NCI-H2107 treated with DMSO at 0.1 percent for 48 hours (cell line): Measurements from ENCODE around the gene FOXJ2.
A peak's percentile ranks its signal among the peaks of the same experiment; 100 is the strongest.
"Not testable (repeated sequence)": the region's sequence is repeated elsewhere in the genome, so short reads cannot be mapped to it uniquely, and the experiment has no call there.

Source experiments
- DNase-seq: peaks from one replicate; lab custom pipeline; 2025; ENCODE audit not compliant: unreplicated experiment; lab: John Stamatoyannopoulos, UW

Gene FOXJ2

DNA sequence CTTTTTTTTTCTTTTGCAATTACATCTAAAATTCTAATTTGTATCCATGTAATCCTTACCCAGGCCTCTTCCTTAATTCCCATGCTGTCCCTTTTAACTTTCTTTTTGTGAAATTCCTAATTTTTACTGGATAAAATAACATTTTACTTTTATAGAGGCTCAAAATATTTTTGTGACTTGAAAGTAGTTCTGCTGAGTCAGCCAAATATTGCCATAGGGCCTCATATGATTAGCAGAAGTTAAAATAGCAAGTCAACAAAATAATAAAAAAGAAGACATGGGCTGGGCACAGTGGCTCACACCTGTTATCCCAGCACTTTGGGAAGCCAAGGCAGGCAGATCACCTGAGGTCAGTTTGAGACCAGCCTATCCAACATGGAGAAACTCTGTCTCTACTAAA lies 31.6 kb downstream of the FOXJ2 start:
- no peak for DNase-seq

DNA sequence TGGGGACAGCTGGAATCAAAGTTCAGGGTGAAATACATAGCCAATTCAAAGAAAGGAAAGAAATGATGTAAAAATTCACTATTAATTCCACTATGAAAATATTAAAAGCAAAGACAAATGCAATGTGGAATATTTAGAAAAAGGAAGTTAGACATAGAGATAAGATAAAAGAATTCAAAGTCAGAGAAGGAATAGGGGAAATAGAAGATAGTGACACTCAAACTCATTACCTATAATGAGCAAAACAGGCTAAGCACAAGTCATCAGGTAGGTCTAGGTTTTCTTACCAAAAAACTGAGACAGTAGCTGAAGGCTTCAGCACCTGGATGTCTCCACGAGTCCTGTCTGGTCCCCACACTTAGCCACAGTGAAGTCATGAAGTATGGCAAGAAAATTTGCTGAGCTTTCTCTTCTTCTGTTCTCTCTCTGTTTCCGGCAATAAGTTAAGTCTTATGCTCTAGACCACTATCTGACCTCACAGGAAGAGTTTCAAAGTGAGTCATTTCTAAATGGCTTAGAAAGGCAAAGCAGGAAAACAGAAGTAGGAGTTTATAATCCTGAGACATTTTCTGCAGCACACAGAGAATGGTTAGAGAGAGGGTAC lies 33.6 kb downstream of the FOXJ2 start, which contains the start of gene C3AR1:
TSS of gene C3AR1 (minus strand) at position 369 of the 604 bp plus-strand sequence. CDS start 6,174 bp downstream, outside the sequence.
- no peak for DNase-seq

DNA sequence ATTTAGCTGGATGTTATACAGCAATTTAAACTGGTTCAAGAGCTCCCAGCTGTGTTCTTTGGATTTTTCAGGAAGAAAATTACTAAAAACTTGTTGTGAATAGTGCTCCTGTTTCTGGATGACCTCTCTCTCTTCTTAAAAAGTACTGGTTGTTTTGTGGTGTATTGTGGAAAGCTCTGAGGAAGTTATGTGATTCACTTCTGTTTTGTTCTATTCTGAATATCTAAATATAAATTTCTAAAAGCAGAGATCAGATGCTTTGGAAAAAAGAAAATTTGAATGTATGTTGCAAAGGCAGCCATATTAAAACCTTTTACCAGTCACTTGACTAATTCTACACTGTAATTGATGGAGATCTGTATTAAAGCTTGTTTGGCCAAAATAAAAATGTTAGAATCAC lies 37.1 kb downstream of the FOXJ2 start:
- DNase-seq: no peak

DNA sequence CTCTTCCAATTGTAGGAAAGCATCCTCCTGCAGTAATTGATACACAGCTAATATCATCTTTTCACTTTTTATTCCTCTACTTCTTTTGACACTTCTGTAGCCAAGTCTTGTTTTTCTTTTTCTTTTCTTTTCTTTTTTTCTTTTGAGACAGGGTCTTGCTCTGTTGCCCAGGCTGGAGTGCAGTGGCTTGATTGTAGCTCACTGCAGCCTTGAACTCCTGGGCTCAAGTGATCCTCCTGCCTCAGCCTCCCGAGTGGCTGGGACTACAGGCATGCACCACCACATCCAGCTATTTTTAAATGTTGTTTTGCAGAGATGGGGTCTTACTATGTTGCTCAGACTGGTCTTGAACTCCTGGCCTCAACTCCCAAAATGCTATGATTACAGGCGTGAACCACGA lies 39.3 kb downstream of the FOXJ2 start:
- DNase-seq: not testable (repeated sequence)

DNA sequence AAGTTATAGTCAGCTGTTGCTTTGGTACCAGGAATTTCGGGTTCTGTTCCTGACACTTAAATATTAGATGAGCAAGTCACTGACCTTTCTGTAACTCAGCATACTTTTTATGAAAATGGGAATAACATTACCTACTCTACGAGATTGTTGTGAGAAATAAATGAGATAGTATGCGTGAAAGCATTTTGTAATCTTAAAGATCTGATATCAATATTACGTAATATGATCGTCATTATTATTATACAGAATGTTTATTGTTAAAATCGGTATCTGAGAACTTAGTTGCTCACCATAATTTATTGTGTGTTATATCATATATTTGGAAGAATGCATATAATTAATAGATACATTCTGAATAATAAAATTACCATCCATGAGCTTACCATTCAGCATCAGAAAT lies 43.4 kb downstream of the FOXJ2 start:
- no peak for DNase-seq

DNA sequence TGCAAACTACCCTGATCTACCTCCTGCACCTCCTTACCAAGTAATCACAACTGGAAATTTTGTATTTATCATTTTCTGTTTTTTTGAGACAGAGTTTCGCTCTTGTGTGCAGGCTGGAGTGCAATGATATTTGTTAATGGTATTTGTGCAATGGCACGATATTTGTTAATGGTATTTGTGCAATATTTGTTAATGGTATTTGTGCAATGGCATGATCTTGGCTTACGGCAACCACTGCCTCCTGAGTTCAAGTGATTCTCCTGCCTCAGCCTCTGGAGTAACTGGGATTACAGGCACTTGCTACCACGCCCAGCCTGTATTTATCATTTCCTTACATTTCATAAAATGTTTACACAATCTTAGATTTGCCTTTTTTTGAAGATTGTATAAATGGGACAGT lies 43.9 kb downstream of the FOXJ2 start:
- no peak for DNase-seq

DNA sequence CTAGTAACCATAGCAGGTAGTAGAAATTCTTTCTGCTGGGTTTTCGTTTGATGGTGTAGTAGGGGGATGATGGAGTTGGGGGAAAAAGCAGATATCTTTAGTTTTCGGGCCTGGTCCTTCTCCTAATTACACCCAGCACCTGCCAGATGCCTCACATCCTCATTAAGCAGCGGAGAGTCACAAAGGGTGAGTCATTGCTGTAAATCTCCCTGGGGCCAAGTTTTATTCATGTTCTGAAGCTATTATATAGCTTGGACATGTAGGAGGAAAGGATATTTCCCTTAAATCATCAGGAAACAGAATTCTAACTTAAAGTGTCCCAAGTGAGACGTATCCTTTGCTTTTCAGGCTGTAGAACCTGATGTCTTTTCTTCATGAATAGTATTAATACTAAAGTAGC lies 44.7 kb downstream of the FOXJ2 start:
- peak; percentile 4 for DNase-seq

DNA sequence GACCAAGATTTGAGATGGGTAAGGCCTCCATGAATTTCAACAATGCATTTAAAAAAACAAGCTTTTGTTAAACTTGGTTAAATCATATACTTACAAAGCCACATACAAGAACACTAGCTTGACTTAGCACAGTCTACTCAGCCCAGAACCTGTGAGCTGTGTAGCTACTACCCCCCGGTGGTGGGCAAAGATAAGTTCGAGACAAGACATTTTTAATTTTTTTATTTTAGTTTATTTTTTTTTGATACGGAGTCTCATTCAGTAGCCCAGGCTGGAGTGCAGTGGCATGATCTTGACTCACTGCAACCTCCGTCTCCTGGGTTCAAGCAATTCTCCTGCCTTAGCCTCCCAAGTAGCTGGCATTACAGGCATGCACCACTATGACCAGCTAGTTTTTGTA lies 45.9 kb downstream of the FOXJ2 start:
- peak; percentile 33 for DNase-seq

DNA sequence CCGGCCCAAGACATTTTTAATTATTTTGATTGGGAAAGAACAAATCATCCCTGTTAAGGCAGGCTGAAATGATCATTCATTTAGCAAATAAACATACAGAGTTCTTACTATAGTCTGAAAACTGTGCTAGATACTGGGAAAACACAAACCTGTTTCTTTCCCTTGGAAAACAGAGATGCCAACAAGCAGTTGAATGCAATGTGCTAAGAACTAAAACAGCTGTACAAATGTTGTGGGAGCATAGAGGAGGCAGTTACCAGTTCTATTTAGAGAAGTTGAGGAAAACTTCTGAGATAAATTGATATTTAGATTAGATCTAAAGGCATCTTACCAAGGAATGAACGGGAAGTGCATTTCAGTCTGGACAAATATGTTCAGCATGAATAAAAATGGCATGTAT lies 46.4 kb downstream of the FOXJ2 start:
- no peak for DNase-seq

DNA sequence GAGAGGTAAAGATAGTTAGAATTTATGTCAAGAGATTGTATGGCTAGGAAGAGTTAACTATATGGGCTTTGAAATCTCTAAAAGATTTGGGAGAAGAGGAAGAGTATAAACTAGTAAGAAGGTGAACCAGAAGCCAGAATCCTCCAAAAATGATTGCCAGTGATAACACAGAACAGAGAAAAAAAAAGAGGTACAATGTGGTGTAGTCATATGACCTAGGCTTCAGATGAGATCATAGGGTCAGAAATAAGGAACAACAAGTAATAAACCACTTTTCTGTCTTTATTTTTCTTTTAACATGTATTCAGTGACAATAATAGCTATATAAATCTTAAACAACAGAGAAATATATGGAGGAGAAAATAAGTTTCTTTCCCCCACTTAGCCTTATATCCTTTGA lies 47.6 kb downstream of the FOXJ2 start:
- DNase-seq: no peak

DNA sequence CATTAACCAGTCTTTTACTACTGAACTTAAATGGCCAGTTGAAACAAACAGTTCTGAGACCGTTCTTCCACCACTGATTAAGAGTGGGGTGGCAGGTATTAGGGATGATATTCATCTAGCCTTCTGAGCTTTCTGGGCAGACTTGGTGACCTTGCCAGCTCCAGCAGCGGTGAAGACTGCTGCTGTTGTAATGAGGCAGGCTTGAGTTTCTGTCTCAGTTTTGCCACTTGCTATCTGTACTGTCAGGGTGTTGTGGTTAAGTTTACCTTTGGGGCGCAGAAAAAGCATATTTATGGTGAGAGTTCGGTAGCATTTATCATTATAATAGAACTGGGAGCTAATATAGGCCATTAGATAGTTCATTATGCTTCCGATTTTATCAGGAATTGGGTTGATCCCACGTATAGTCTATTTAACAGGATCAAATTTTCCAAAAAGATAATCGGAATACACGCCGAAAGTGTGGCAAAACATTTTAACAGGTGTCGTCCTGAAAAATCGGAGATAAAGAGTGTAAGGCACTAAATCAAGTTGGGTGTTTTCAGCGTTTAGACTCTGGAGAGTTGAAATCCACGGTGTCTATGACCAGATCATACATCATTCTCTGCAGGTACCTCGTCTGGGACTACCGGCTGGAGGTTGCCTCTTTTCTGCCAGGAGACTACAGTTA lies 48.9 kb downstream of the FOXJ2 start:
- peak; percentile 32 for DNase-seq

DNA sequence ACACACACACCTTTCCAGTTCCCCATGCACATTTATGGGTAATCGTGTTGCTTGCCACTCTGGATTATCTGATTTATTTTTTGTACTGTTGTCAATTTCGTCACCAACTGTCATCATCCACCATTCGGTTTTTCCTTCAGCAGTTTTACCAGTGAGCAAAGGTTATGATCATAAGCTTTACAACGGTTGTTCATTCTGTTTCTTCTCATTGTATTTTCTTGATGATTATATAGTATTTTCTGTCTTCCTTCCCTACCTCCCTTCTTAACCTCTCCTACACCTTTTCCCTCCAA lies 50.2 kb downstream of the FOXJ2 start:
- no peak for DNase-seq

DNA sequence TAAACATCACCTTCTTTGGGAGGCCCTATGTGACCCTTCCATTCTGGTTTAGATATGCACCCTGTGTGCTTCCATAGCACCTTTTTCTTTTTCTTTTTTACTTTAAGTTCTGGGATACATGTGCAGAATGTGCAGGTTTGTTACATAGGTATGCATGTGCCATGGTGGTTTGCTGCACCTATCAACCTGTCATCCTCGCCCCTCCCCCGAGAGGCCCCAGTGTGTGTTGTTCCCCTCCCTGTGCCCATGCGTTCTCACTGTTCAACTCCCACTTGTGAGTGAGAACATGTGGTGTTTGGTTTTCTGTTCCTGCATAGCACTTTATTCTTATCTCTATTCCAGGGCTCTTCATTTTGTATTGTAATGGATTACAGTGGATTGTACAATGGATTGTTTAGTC lies 51.8 kb downstream of the FOXJ2 start:
- not testable (repeated sequence) for DNase-seq

DNA sequence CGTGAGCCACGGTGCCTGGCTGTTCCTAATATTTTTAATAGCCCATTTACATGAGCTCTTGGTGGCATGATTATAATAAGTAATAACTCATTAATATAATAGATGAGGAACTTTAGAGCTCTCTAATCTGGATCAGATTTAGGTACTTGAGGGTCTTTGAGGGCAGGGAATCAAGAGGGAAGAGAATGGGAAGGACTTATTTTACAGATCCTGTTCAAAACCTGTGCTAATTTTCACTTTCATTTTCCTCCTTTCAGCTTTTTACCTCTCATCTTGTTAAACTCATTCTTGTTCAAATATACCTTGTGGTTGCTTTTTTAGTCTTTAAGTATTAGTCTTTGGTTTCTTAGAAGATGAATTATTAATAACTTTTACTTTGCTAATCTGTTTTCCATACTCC lies 55.1 kb downstream of the FOXJ2 start:
- no peak for DNase-seq

DNA sequence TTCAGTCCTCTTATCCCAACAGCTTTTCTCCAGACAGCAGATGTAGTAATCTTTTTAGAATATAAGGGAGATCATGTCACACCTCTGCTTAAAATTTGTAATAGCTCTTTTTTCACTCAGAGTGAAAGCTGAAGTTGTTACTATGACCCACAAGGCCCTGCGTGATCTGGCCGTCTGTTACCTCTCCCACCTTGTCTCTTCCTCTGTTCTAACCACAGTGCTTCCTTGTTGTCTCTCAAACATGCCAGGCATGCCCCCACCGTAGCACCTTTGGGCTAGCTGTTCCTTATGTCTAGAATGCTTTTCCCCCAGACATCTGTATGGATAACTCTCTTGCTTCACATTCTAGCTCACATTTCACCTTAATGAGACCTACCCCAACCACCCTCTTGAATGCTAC lies 56.1 kb downstream of the FOXJ2 start:
- no peak for DNase-seq

DNA sequence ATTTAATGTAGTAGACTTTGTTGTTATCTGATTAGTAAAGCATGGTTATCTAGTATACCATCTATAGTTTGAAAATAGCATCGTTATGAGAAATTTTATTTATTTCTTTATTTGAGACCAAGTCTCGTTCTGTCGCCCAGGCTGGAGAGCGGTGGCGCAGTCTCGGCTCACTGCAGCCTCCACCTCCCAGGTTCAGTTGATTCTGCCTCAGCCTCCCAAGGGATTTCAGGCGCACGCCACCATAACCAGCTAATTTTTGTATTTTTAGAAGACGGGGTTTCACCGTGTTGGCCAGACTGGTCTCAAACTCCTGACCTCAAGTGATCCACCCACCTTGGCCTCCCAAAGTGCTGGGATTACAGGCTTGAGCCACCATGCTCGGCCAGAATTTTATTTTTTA lies 56.8 kb downstream of the FOXJ2 start:
- not testable (repeated sequence) for DNase-seq

DNA sequence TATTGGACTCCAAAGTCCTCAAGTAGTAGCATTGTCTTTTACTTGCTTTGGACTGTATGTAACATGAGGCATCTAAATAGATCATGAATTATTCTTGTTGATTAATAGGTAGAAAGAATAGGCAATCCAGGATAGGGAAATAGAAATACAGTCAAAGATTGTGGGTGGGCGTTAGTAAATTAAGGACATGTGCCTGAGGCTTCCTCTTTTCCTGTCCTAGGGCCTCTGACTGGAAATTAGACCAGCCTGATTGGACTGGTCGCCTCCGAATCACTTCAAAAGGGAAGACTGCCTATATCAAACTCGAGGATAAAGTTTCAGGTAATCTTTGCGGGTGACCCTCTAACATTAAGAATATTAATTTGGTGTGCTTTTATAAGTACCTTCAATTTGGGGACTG lies 57.2 kb downstream of the FOXJ2 start:
- DNase-seq: no peak

DNA sequence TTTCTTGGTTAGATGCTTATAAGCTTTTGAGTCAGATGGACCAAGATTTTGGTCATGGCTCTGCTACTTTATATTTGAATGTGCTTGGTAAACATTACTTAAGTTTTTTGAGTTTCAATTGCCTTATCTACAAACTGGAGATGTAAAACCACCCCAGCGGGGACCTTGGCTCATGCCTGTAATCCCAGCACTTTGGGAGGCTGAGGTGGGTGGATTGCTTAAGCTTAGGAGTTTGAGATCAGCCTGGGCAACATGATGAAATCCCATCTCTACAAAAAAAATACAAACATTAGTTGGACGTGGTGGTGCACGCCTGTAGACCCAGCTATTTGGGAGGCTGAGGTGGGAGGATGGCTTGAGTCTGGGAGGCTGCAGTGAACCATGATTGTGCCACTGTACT lies 60.8 kb downstream of the FOXJ2 start:
- no peak for DNase-seq

DNA sequence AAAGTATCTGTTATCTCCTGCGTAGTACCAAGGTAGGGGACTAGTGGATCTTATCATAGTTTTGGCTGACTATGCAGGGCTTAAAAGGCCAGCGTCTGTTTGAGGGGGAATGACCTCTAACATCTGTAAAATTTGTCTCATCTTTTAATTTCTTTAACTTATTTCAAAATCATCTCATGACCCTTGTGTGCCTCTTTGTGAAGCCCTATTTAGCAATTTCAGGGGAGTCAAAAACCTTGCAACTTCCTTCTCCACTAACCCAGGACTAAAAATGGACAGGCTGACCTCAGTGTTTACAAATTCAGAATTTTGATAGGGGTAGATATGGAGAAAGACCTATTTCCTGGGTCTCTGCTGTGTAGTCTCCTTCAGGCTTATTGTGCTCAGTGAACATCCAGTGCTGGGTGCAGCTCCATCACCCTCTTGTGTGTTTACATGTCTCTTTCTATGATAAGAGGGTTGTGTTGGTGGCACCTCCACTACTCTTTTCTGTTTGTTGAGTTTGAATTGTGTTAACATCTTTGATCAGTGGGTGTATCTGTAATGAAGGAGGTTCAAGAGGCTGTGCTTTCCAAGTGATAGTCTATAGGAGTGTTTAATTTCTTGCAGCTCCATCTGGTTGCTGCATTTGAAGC lies 63.9 kb downstream of the FOXJ2 start:
- no peak for DNase-seq

DNA sequence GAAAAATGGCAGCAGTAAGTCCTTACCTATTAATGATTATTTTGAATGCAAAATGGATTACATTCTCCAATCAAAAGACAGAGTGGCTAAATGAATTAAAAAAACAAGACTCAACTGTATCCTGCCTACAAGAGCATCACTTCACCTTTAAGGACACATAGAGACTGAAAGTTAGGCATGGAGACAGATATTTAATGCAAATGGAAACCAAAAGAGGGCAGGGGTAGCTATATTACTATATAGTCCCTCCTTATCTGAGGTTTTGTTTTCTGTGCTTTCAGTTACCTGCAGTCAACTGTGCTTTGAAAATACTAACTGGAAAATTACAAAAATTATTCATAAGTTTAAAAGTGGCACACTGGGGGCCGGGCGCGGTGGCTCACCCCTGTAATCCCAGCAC lies 66.7 kb downstream of the FOXJ2 start:
- no peak for DNase-seq
